ENCODE data around the gene HOXB7.
A peak's percentile ranks its signal among the peaks of the same experiment; 100 is the strongest.

HOXB7 gene

DNA sequence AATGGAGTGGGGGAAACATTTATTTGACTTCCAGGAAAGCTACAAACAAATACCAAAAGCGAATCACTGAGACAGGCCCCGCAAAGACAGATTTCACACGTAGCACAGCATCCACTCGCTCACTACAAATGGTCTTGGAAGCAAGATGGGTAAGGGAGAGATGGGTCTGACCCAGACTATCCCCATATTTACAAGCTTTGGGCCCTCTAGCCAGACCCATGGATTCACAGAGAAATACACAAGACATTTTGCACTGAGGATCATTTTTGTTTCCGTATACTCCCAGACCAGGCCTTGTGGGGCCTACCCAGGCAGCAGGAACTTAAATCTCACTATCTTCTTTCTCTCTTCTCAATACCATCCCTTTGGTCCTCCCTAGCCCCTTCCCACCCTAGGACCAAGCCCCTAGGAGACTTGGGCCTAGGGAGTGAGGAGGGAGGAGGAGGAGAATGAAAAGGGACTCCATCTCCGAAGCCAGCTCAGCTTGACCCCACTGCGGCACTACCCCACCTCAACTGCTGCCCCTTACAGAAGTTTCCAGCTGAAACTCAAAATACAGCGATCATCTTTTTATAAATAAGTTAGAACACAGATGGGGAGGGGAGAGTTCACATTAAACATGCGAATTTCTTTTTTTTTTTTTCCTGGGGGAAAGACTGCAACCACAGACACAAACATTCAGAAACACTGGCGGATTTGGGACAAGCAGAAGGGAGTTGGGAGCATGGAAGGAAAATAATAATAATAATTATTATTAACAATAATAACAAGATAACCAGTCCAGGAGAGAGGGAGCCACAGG is 19.4 kb downstream of the HOXB7 start:
- no peaks in the 10 kb centered on the region for H3K79me2 ChIP-seq (ENCODE audit: low read length)
- TF ChIP-seq EZH2phosphoT487 (IDR thresholded peaks at IDR 0.05; ENCODE audit: low read depth): no peak
- TF ChIP-seq, protein P1, sequence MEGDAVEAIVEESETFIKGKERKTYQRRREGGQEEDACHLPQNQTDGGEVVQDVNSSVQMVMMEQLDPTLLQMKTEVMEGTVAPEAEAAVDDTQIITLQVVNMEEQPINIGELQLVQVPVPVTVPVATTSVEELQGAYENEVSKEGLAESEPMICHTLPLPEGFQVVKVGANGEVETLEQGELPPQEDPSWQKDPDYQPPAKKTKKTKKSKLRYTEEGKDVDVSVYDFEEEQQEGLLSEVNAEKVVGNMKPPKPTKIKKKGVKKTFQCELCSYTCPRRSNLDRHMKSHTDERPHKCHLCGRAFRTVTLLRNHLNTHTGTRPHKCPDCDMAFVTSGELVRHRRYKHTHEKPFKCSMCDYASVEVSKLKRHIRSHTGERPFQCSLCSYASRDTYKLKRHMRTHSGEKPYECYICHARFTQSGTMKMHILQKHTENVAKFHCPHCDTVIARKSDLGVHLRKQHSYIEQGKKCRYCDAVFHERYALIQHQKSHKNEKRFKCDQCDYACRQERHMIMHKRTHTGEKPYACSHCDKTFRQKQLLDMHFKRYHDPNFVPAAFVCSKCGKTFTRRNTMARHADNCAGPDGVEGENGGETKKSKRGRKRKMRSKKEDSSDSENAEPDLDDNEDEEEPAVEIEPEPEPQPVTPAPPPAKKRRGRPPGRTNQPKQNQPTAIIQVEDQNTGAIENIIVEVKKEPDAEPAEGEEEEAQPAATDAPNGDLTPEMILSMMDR (IDR thresholded peaks at IDR 0.05; ENCODE audit: low read depth, low read length): no peak
- peaks cover 28% of the 10 kb centered on the region for H3K4me1 ChIP-seq (ENCODE audit: low read length)
- no peaks in the 10 kb centered on the region for H4K20me1 ChIP-seq (ENCODE audit: insufficient read depth, low read length)
- no peak overlapping the region for H3K27ac ChIP-seq (ENCODE audit: low read length)
- peaks cover 44% of the 10 kb centered on the region for H3K27me3 ChIP-seq (ENCODE audit: low read depth, low read length)
- no peak overlapping the region for H3K4me2 ChIP-seq (ENCODE audit: low read length)
- H3K9me3 ChIP-seq (ENCODE audit: insufficient read depth, low read length): no peaks in the 10 kb centered on the region
- H3K9ac ChIP-seq (ENCODE audit: low read length): no peak overlapping the region
- H3K4me3 ChIP-seq (ENCODE audit: low read length): no peak overlapping the region
- no peak overlapping the region for H2AFZ ChIP-seq (ENCODE audit: low read depth, low read length)
- no peaks in the 10 kb centered on the region for H3K36me3 ChIP-seq (replicated peaks; ENCODE audit: low read depth, low read length)

DNA sequence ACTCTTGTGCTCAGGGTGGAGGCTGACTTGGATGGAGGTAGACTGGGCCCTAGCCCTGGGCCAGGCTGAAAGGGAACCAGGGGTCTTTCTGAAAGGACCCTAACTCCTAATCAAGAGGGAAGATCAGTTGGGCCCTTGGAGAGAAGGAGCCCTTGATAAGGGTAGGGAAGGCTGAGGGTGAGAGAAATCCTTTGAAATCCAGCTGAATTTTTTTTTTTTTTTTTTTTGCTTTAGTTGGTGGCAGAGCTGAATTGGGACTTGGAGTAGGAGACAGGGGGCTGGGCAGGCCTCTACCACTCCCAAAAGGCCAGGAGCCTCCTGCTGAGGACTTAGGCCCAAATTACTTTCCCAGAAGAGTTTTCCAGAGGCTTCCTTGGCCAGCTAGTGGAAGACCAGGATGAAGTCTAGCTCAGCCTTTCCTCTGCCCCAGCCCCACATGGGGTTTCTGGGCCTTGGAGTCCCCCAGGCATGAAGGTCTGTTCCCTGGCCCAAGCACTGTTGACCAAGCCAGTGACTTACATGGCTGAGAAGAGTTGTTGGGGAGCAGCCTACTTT is 20.1 kb downstream of the HOXB7 start:
- TF ChIP-seq, protein P1 (IDR thresholded peaks at IDR 0.05; ENCODE audit: low read depth, low read length): no peak
- no peak for TF ChIP-seq EZH2phosphoT487 (IDR thresholded peaks at IDR 0.05; ENCODE audit: low read depth)
- H3K4me2 ChIP-seq (ENCODE audit: low read length): peak overlapping the region; percentile 76
- H3K27ac ChIP-seq (ENCODE audit: low read length): no peak overlapping the region
- no peaks in the 10 kb centered on the region for H3K36me3 ChIP-seq (replicated peaks; ENCODE audit: low read depth, low read length)
- H3K4me1 ChIP-seq (ENCODE audit: low read length): peaks cover 32% of the 10 kb centered on the region
- peaks cover 49% of the 10 kb centered on the region for H3K27me3 ChIP-seq (ENCODE audit: low read depth, low read length)
- no peaks in the 10 kb centered on the region for H4K20me1 ChIP-seq (ENCODE audit: insufficient read depth, low read length)
- H3K4me3 ChIP-seq (ENCODE audit: low read length): peak overlapping the region; percentile 68; the same call in 1 of the 2 replicates
- no peaks in the 10 kb centered on the region for H3K9me3 ChIP-seq (ENCODE audit: insufficient read depth, low read length)
- H3K79me2 ChIP-seq (ENCODE audit: low read length): no peaks in the 10 kb centered on the region
- H2AFZ ChIP-seq (ENCODE audit: low read depth, low read length): peak overlapping the region; percentile 82; the same call in 1 of the 2 replicates
- no peak overlapping the region for H3K9ac ChIP-seq (ENCODE audit: low read length)

DNA sequence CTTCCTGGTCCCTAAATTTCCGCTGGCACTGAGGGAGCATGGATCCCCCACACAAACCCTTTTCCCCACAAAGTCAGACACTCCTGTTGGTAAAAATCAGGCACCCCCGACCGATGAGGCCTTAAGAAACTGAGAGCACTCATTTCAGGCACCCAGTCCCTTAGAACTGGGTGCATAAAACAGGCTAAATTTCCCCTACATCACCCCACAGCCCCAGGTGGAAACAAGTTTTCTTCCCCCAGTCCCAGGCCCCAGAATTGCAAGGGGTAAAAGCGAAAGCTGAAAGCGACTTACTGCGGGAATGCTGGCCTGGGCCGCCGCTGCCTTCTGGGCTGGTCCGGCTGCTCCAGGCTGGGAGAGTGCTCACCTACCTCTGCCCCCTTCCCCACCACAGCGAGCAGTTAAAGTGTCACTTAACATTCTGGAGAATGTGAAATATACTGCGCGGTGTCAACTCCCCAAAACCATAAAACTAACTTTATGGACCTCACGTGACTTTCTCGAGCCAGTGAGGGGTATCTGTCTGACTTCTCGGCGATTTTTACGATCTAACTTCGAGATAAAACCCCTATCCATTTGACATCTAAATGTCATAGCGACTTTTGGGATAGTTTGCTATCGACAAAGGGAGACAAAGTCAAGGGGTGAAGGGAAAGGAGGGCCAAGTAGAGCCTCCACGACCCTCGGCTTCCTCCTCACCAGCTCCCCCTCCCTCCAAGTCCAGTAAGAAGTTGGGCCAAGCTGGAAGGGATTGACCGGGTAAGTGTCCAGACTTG is 20.8 kb downstream of the HOXB7 start, which contains the start of gene HOXB3:
HOXB3 (minus strand) TSS at position 411 of the 776 bp plus-strand sequence. CDS start 37,767 bp downstream, outside the sequence.
- Histone ChIP-seq H3K79me2 (ENCODE audit: low read length) (no peaks in the 10 kb centered on the region), H3K9ac (ENCODE audit: low read length) (peak within 1 kb of the TSS; percentile 41), H3K36me3 (replicated peaks; ENCODE audit: low read depth, low read length) (no peaks in the 10 kb centered on the region), H3K27ac (ENCODE audit: low read length) (no peak within 1 kb of the TSS), H3K27me3 (ENCODE audit: low read depth, low read length) (peaks cover 49% of the 10 kb centered on the region), H3K4me2 (ENCODE audit: low read length) (peak within 1 kb of the TSS; percentile 76), H4K20me1 (ENCODE audit: insufficient read depth, low read length) (no peaks in the 10 kb centered on the region), H3K4me3 (ENCODE audit: low read length) (peak within 1 kb of the TSS; percentile 68), H3K9me3 (ENCODE audit: insufficient read depth, low read length) (no peaks in the 10 kb centered on the region), H2AFZ (ENCODE audit: low read depth, low read length) (peak within 1 kb of the TSS; percentile 82; the same call in 1 of the 2 replicates), H3K4me1 (ENCODE audit: low read length) (peaks cover 32% of the 10 kb centered on the region)
- TF ChIP-seq, protein P1 (IDR thresholded peaks at IDR 0.05; ENCODE audit: low read depth, low read length): no peak
- TF ChIP-seq EZH2phosphoT487 (IDR thresholded peaks at IDR 0.05; ENCODE audit: low read depth): no peak

Measured in OCI-LY3 (cell line).